T-helper 2 cell treated with Interferon-gamma antibody and Interleukin-4, amounts not matched to agents 5 μg/mL and 100 μg/mL, for 36 hours (primary cell): ENCODE results near the gene PRAMEF5.
A peak's percentile ranks its signal among the peaks of the same experiment; 100 is the strongest.
"Not testable (repeated sequence)": the region's sequence is repeated elsewhere in the genome, so short reads cannot be mapped to it uniquely, and the experiment has no call there.

Experiments
- DNase-seq: peaks from one replicate; pipeline ENCODE4 v3.0.0; 2021; ENCODE audit warnings: low spot score
- H3K27ac Mint-ChIP-seq: one replicate; pipeline ENCODE4 v1.8.0; 2021; ENCODE audit warnings: mild to moderate bottlenecking, mixed read lengths
- H3K27me3 Mint-ChIP-seq: one replicate; pipeline ENCODE4 v1.8.0; 2021; ENCODE audit warnings: low read depth, mixed read lengths
- H3K36me3 Mint-ChIP-seq: one replicate; pipeline ENCODE4 v1.8.0; 2021; ENCODE audit warnings: low read depth, mixed read lengths
- H3K4me1 Mint-ChIP-seq: one replicate; pipeline ENCODE4 v1.8.0; 2021; ENCODE audit warnings: low read depth, mixed read lengths
- H3K4me3 Mint-ChIP-seq: one replicate; pipeline ENCODE4 v1.8.0; 2022; ENCODE audit warnings: mild to moderate bottlenecking, moderate library complexity, mixed read lengths
- H3K9me3 Mint-ChIP-seq: one replicate; pipeline ENCODE4 v1.8.0; 2021; ENCODE audit warnings: mixed read lengths

PRAMEF5 gene

GRCh38 chr1:13237572-13237971, 16.4 kb upstream of the PRAMEF5 start:
- H3K4me1 Mint-ChIP-seq, H3K9me3 Mint-ChIP-seq, H3K27ac Mint-ChIP-seq, H3K4me3 Mint-ChIP-seq, H3K27me3 Mint-ChIP-seq, H3K36me3 Mint-ChIP-seq: not testable (repeated sequence)
- peak; percentile 1 for DNase-seq

GRCh38 chr1:13239633-13240032, 14.4 kb upstream of the PRAMEF5 start:
- not testable (repeated sequence) for H3K9me3 Mint-ChIP-seq, H3K36me3 Mint-ChIP-seq, H3K4me1 Mint-ChIP-seq, H3K27me3 Mint-ChIP-seq, H3K4me3 Mint-ChIP-seq, H3K27ac Mint-ChIP-seq, DNase-seq

- peak; percentile 2 for DNase-seq
- not testable (repeated sequence) for H3K36me3 Mint-ChIP-seq, H3K27me3 Mint-ChIP-seq, H3K9me3 Mint-ChIP-seq, H3K4me3 Mint-ChIP-seq, H3K27ac Mint-ChIP-seq, H3K4me1 Mint-ChIP-seq
These were observed 10.3 kb upstream of the PRAMEF5 start for GRCh38 chr1:13243536-13244263.

GRCh38 chr1:13245841-13246553, 8.0 kb upstream of the PRAMEF5 start:
- not testable (repeated sequence) for H3K27me3 Mint-ChIP-seq, H3K36me3 Mint-ChIP-seq, H3K27ac Mint-ChIP-seq, H3K4me1 Mint-ChIP-seq, H3K4me3 Mint-ChIP-seq, H3K9me3 Mint-ChIP-seq
- peak; percentile 3 for DNase-seq

- H3K36me3 Mint-ChIP-seq, H3K9me3 Mint-ChIP-seq, H3K4me3 Mint-ChIP-seq, H3K27ac Mint-ChIP-seq, H3K27me3 Mint-ChIP-seq, H3K4me1 Mint-ChIP-seq: not testable (repeated sequence)
- peak; percentile 2 for DNase-seq
These were observed 7.5 kb upstream of the PRAMEF5 start for GRCh38 chr1:13246554-13246871.

GRCh38 chr1:13247122-13247521, 6.9 kb upstream of the PRAMEF5 start:
- not testable (repeated sequence) for H3K4me1 Mint-ChIP-seq, H3K4me3 Mint-ChIP-seq, H3K27me3 Mint-ChIP-seq, H3K36me3 Mint-ChIP-seq, H3K9me3 Mint-ChIP-seq, H3K27ac Mint-ChIP-seq
- peak; percentile 1 for DNase-seq

- DNase-seq, H3K27ac Mint-ChIP-seq, H3K4me3 Mint-ChIP-seq, H3K36me3 Mint-ChIP-seq, H3K9me3 Mint-ChIP-seq, H3K4me1 Mint-ChIP-seq, H3K27me3 Mint-ChIP-seq: not testable (repeated sequence)
These were observed 11.1 kb downstream of the PRAMEF5 start for GRCh38 chr1:13265124-13265523.

GRCh38 chr1:13277016-13277415, 23.0 kb downstream of the PRAMEF5 start:
- DNase-seq, H3K4me3 Mint-ChIP-seq, H3K36me3 Mint-ChIP-seq, H3K4me1 Mint-ChIP-seq, H3K27me3 Mint-ChIP-seq, H3K9me3 Mint-ChIP-seq, H3K27ac Mint-ChIP-seq: not testable (repeated sequence)

GRCh38 chr1:13279617-13280016, 25.6 kb downstream of the PRAMEF5 start:
- H3K4me1 Mint-ChIP-seq, H3K9me3 Mint-ChIP-seq, H3K4me3 Mint-ChIP-seq, H3K36me3 Mint-ChIP-seq, H3K27ac Mint-ChIP-seq, DNase-seq, H3K27me3 Mint-ChIP-seq: not testable (repeated sequence)

- not testable (repeated sequence) for H3K36me3 Mint-ChIP-seq, H3K4me1 Mint-ChIP-seq, H3K9me3 Mint-ChIP-seq, H3K27me3 Mint-ChIP-seq, H3K27ac Mint-ChIP-seq, DNase-seq, H3K4me3 Mint-ChIP-seq
These were observed 31.0 kb downstream of the PRAMEF5 start, which contains the start of gene PRAMEF8 for GRCh38 chr1:13285037-13285436. TSS of gene PRAMEF8 (minus strand) at chr1:13285137. CDS start at chr1:13284091, 1,046 bp downstream.

GRCh38 chr1:13289030-13289429, 35.0 kb downstream of the PRAMEF5 start:
- not testable (repeated sequence) for H3K4me1 Mint-ChIP-seq, H3K4me3 Mint-ChIP-seq, H3K27ac Mint-ChIP-seq, DNase-seq, H3K27me3 Mint-ChIP-seq, H3K36me3 Mint-ChIP-seq, H3K9me3 Mint-ChIP-seq

GRCh38 chr1:13297216-13297931, 43.4 kb downstream of the PRAMEF5 start:
- H3K27me3 Mint-ChIP-seq, H3K36me3 Mint-ChIP-seq, H3K4me1 Mint-ChIP-seq, H3K9me3 Mint-ChIP-seq, H3K27ac Mint-ChIP-seq, DNase-seq, H3K4me3 Mint-ChIP-seq: not testable (repeated sequence)

- H3K4me1 Mint-ChIP-seq, DNase-seq, H3K4me3 Mint-ChIP-seq, H3K36me3 Mint-ChIP-seq, H3K27me3 Mint-ChIP-seq, H3K27ac Mint-ChIP-seq, H3K9me3 Mint-ChIP-seq: not testable (repeated sequence)
These were observed 44.7 kb downstream of the PRAMEF5 start for GRCh38 chr1:13298699-13299098.

- H3K9me3 Mint-ChIP-seq, DNase-seq, H3K27me3 Mint-ChIP-seq, H3K4me1 Mint-ChIP-seq, H3K36me3 Mint-ChIP-seq, H3K4me3 Mint-ChIP-seq, H3K27ac Mint-ChIP-seq: not testable (repeated sequence)
These were observed 48.2 kb downstream of the PRAMEF5 start for GRCh38 chr1:13302197-13302596.
